IMR-90 (cell line): ENCODE measurements around the gene NPW. TPM values are rescaled to one million over a fixed set of nuclear protein-coding genes. Genes with fewer than 3 reads are reported as not detected.

Experiments
- ATAC-seq: fragments of 200-7000 bp; cut with Tn5 transposase; 2 replicates; pipeline ENCODE4 v1.9.1; 2020; ENCODE audit warnings: low read depth, mild to moderate bottlenecking, moderate library complexity
- BruUV-seq: library from RNA; stranded (reverse); fragments of 400-500 nt; replicated peaks from 2 replicates; lab custom pipeline; 2021; lab: Mats Ljungman, UMichigan
- CTCF ChIA-PET: fragments of 300-600 bp; formaldehyde crosslinking; extraction: SDS; loops from one replicate; lab custom pipeline; 2021; ENCODE audit warnings: antibody characterized with exemption; lab: Yijun Ruan, JAX
- POLR2A ChIA-PET: fragments of 300-600 bp; sonication (Branson Sonifier 250); formaldehyde crosslinking; loops from one replicate; lab custom pipeline; 2022; ENCODE audit warnings: antibody characterized with exemption; ENCODE audit not compliant: unreplicated experiment; lab: Charles Lee
- DNase-seq: peaks from one replicate; pipeline ENCODE4 v3.0.0; 2013
- H2AFZ ChIP-seq: replicated peaks from 2 replicates; pipeline ENCODE3; 2013; ENCODE audit warnings: low read length, mild to moderate bottlenecking; ENCODE audit not compliant: poor library complexity
- H2AK5ac ChIP-seq: 2 replicates; pipeline ENCODE4 v1.6.1; 2013; ENCODE audit warnings: low read depth, low read length, inconsistent platforms
- H2AK9ac ChIP-seq: replicated peaks from 2 replicates; pipeline ENCODE3; 2013; ENCODE audit warnings: mild to moderate bottlenecking, low read depth, low read length, moderate library complexity; ENCODE audit not compliant: poor library complexity
- H2BK120ac ChIP-seq: 2 replicates; pipeline ENCODE4 v1.6.1; 2013; ENCODE audit warnings: low read depth, low read length, inconsistent platforms
- H2BK15ac ChIP-seq: 3 replicates; pipeline ENCODE4 v1.6.1; 2013; ENCODE audit warnings: low read depth, low read length, inconsistent platforms
- H2BK20ac ChIP-seq: 2 replicates; pipeline ENCODE4 v1.6.1; 2013; ENCODE audit warnings: low read depth, mild to moderate bottlenecking, inconsistent platforms, low read length, moderate library complexity
- H2BK5ac ChIP-seq: 2 replicates; pipeline ENCODE4 v1.6.1; 2013; ENCODE audit warnings: mild to moderate bottlenecking, low read depth, low read length, inconsistent platforms; ENCODE audit not compliant: poor library complexity, severe bottlenecking
- H3K14ac ChIP-seq: replicated peaks from 2 replicates; pipeline ENCODE4 v1.6.1; 2013; ENCODE audit warnings: low read depth, low read length, inconsistent platforms
- H3K18ac ChIP-seq: 2 replicates; pipeline ENCODE4 v1.6.1; 2013; ENCODE audit warnings: low read depth, low read length, control low read depth
- H3K23ac ChIP-seq: 2 replicates; pipeline ENCODE4 v1.6.1; 2013; ENCODE audit warnings: low read depth, low read length, inconsistent platforms
- H3K27ac ChIP-seq: 2 replicates; pipeline ENCODE4 v1.5.1; 2013; ENCODE audit warnings: mild to moderate bottlenecking, control low read depth, low read length; ENCODE audit not compliant: insufficient read depth
- H3K27me3 ChIP-seq: 2 replicates; pipeline ENCODE4 v1.6.1; 2013; ENCODE audit warnings: low read length; ENCODE audit not compliant: control insufficient read depth, insufficient read depth
- H3K36me3 ChIP-seq: 2 replicates; pipeline ENCODE4 v1.6.1; 2013; ENCODE audit warnings: low read length, mixed read lengths; ENCODE audit not compliant: control insufficient read depth, insufficient read depth
- H3K4ac ChIP-seq: 2 replicates; pipeline ENCODE4 v1.6.1; 2013; ENCODE audit warnings: low read depth, low read length, inconsistent platforms
- H3K4me1 ChIP-seq: 2 replicates; pipeline ENCODE4 v1.6.1; 2013; ENCODE audit warnings: low read length, mixed read lengths; ENCODE audit not compliant: control insufficient read depth, insufficient read depth
- H3K4me2 ChIP-seq: 2 replicates; pipeline ENCODE4 v1.6.1; 2013; ENCODE audit warnings: low read depth, mild to moderate bottlenecking, control low read depth, low read length, moderate library complexity
- H3K4me3 ChIP-seq: 2 replicates; pipeline ENCODE4 v1.5.1; 2013; ENCODE audit warnings: low read depth, mild to moderate bottlenecking, control low read depth, low read length, moderate library complexity; ENCODE audit not compliant: insufficient read depth
- H3K56ac ChIP-seq: 2 replicates; pipeline ENCODE4 v1.6.1; 2013; ENCODE audit warnings: low read length, inconsistent platforms; ENCODE audit not compliant: insufficient read depth; ENCODE audit errors: extremely low read depth
- H3K79me1 ChIP-seq, 2 experiments: 2 replicates each; pipeline ENCODE4 v1.6.1; 2013; ENCODE audit warnings: low read length in 2 of 2, inconsistent platforms in 1 of 2, low read depth in 1 of 2
- H3K9ac ChIP-seq: 2 replicates; pipeline ENCODE4 v1.6.1; 2013; ENCODE audit warnings: low read depth, low read length, control low read depth
- H3K9me1 ChIP-seq: 2 replicates; pipeline ENCODE4 v1.6.1; 2013; ENCODE audit warnings: low read length, inconsistent platforms; ENCODE audit not compliant: insufficient read depth
- H3K9me3 ChIP-seq: 2 replicates; pipeline ENCODE4 v1.6.1; 2013; ENCODE audit warnings: low read length; ENCODE audit not compliant: control insufficient read depth, insufficient read depth
- H4K20me1 ChIP-seq: 2 replicates; pipeline ENCODE4 v1.6.1; 2013; ENCODE audit warnings: low read length, inconsistent platforms; ENCODE audit not compliant: insufficient read depth
- H4K5ac ChIP-seq: 2 replicates; pipeline ENCODE4 v1.6.1; 2013; ENCODE audit warnings: mild to moderate bottlenecking, low read depth, low read length, control low read depth
- H4K8ac ChIP-seq, 2 experiments: 2 replicates each; pipeline ENCODE4 v1.6.1; 2013; ENCODE audit warnings: low read depth in 2 of 2, low read length in 2 of 2, control low read depth in 1 of 2, inconsistent platforms in 1 of 2
- H4K91ac ChIP-seq: 2 replicates; pipeline ENCODE4 v1.6.1; 2013; ENCODE audit warnings: low read depth, low read length, inconsistent platforms; ENCODE audit not compliant: insufficient read depth
- BHLHE40 ChIP-seq: fragments of 150-350 bp; IDR thresholded peaks from 2 replicates; pipeline ENCODE4 v1.6.1; 2016; ENCODE audit warnings: mild to moderate bottlenecking, low read depth, low read length
- CEBPB ChIP-seq: IDR thresholded peaks from 2 replicates; pipeline ENCODE4 v1.6.1; 2012; ENCODE audit warnings: low read depth, low read length, improper control_type of control experiment
- MAFK ChIP-seq: IDR thresholded peaks from 2 replicates; pipeline ENCODE4 v1.6.1; 2012; ENCODE audit warnings: low read depth, low read length, improper control_type of control experiment
- MAZ ChIP-seq: IDR thresholded peaks from 2 replicates; pipeline ENCODE4 v1.6.1; 2012; ENCODE audit warnings: low read depth, mild to moderate bottlenecking, low read length, improper control_type of control experiment, moderate library complexity, borderline replicate concordance
- WGBS, 2 experiments: methylation state at CpG; one replicate each; pipeline versions ENCODE4 v1.1.5 to v1.1.7; 2013; ENCODE audit warnings: missing lambda C conversion rate in 2 of 2; ENCODE audit not compliant: insufficient read length in 1 of 2; ENCODE audit errors: extremely low coverage in 2 of 2; 5-methylcytosine and 5-hydroxymethylcytosine counted together
- dilution Hi-C: fragments of 300-500 bp; cut with HindIII; formaldehyde crosslinking; loops from one replicate; pipeline ENCODE4 v1.14.3; 2018; ENCODE audit warnings: low sequenced_read_pairs; ENCODE audit not compliant: unreplicated experiment
- in situ Hi-C: fragments of 300-500 bp; cut with MboI; formaldehyde crosslinking; loops from 3 replicates; pipeline ENCODE4 v1.14.3; 2019; ENCODE audit warnings: low sequenced_read_pairs, inconsistent platforms, mixed read lengths
- intact Hi-C: fragments of 100-400 bp; cut with micrococcal nuclease; formaldehyde crosslinking; loops from 2 replicates; pipeline ENCODE4 v1.10.0; 2022
- polyA plus RNA-seq, 3 experiments: library from polyadenylated mRNA; depleted of rRNA; stranded (reverse); fragments of >200 nt; gene quantifications; 2 replicates each; pipeline ENCODE4 v1.2.3, GENCODE V29; 2012; ENCODE audit warnings: low replicate concordance in 1 of 3
- total RNA-seq: library from RNA; depleted of rRNA; stranded (reverse); fragments of >200 nt; gene quantifications from 2 replicates; pipeline ENCODE4 v1.2.3, GENCODE V29; 2012
- TF ChIP-seq, protein P1 (sequence below): conservative IDR thresholded peaks from 2 replicates; pipeline ENCODE4 v1.5.1; 2012; ENCODE audit warnings: mild to moderate bottlenecking, low read depth, low read length, improper control_type of control experiment
- TF ChIP-seq, protein P2 (sequence below): fragments of 150-350 bp; IDR thresholded peaks from 2 replicates; pipeline ENCODE4 v1.6.1; 2017; ENCODE audit warnings: mild to moderate bottlenecking, antibody characterized with exemption, low read length, low read depth
- TF ChIP-seq, protein P3 (sequence below): fragments of 150-350 bp; IDR thresholded peaks from 2 replicates; pipeline ENCODE4 v1.6.1; 2016; ENCODE audit warnings: low read depth, mild to moderate bottlenecking, low read length, moderate library complexity, borderline replicate concordance

The NPW gene
- total and polyA plus RNA-seq, 2 of the 4 experiments (the other 2 are of a cell fraction), result 0.18 to 2.0 TPM

DNA sequence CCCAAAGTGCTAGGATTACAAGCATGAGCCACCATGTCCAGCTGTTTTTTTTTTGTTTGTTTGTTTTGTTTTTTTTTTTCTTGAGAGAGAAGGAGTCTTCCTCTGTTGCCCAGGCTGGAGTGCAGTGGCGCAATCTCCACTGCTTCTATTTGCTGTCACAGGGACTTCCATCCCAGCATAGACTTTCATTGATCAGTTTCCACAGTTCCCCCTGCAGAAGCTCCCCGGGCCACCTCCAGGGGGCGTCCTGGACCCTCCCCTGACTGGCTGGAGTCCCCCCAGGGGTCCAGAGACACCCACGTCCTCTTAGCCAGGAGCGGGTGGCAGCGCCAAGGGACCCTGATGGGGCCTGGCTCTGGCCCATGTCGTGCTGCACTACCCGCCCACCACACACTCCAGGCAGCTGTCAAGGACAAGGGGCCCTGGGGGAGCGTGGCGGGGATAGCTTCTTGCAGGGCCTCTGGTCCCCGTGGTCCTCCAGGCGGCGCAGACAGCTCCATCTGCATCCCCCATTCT lies 3.1 kb upstream of the NPW start:
- peaks cover 3% of the 10 kb centered on the region; the same call in 1 of the 2 replicates for H3K4me1 ChIP-seq
- 43% methylated on average over 6 of the region's 13 CpGs; no CpG with 5 or more reads in 1 of the 2 experiments for WGBS, 2 experiments
- ATAC-seq (no peak), DNase-seq (no peak)
- no peak overlapping the region for H4K5ac ChIP-seq
- no peak overlapping the region for H3K4me2 ChIP-seq
- H2BK5ac ChIP-seq, result no peak overlapping the region
- H2AK5ac ChIP-seq, result no peak overlapping the region
- H2AK9ac ChIP-seq, result no peak overlapping the region
- TF ChIP-seq, protein P1, sequence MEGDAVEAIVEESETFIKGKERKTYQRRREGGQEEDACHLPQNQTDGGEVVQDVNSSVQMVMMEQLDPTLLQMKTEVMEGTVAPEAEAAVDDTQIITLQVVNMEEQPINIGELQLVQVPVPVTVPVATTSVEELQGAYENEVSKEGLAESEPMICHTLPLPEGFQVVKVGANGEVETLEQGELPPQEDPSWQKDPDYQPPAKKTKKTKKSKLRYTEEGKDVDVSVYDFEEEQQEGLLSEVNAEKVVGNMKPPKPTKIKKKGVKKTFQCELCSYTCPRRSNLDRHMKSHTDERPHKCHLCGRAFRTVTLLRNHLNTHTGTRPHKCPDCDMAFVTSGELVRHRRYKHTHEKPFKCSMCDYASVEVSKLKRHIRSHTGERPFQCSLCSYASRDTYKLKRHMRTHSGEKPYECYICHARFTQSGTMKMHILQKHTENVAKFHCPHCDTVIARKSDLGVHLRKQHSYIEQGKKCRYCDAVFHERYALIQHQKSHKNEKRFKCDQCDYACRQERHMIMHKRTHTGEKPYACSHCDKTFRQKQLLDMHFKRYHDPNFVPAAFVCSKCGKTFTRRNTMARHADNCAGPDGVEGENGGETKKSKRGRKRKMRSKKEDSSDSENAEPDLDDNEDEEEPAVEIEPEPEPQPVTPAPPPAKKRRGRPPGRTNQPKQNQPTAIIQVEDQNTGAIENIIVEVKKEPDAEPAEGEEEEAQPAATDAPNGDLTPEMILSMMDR, result peak; percentile 32
- TF ChIP-seq MAZ (no peak), MAFK (no peak), CEBPB (peak; percentile 45; the same call in 1 of the 2 replicates), BHLHE40 (no peak)
- TF ChIP-seq, protein P2, sequence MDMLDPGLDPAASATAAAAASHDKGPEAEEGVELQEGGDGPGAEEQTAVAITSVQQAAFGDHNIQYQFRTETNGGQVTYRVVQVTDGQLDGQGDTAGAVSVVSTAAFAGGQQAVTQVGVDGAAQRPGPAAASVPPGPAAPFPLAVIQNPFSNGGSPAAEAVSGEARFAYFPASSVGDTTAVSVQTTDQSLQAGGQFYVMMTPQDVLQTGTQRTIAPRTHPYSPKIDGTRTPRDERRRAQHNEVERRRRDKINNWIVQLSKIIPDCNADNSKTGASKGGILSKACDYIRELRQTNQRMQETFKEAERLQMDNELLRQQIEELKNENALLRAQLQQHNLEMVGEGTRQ, result no peak
- TF ChIP-seq, protein P3, sequence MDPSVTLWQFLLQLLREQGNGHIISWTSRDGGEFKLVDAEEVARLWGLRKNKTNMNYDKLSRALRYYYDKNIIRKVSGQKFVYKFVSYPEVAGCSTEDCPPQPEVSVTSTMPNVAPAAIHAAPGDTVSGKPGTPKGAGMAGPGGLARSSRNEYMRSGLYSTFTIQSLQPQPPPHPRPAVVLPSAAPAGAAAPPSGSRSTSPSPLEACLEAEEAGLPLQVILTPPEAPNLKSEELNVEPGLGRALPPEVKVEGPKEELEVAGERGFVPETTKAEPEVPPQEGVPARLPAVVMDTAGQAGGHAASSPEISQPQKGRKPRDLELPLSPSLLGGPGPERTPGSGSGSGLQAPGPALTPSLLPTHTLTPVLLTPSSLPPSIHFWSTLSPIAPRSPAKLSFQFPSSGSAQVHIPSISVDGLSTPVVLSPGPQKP, result no peak
- dilution Hi-C loops, result no loop called here
- no peaks in the 10 kb centered on the region for H3K36me3 ChIP-seq
- H3K9me1 ChIP-seq, result peaks cover 6% of the 10 kb centered on the region
- no peak overlapping the region for H2BK120ac ChIP-seq
- H3K27ac ChIP-seq, result no peak overlapping the region
- H2BK15ac ChIP-seq, result no peak overlapping the region
- no peak overlapping the region for H3K14ac ChIP-seq
- no TSS peak for BruUV-seq
- H3K4ac ChIP-seq, result no peak overlapping the region
- in situ Hi-C loops, result no loop called here
- peak overlapping the region; percentile 33 for H2AFZ ChIP-seq
- no peak overlapping the region for H3K56ac ChIP-seq
- no peaks in the 10 kb centered on the region for H3K79me1 ChIP-seq
- peaks cover 18% of the 10 kb centered on the region; the same call in 1 of the 2 replicates for H3K27me3 ChIP-seq
- no peak overlapping the region for H3K18ac ChIP-seq
- H4K8ac ChIP-seq, result no peak overlapping the region
- intact Hi-C loops, result no loop called here
- CTCF ChIA-PET, result interaction anchor here (1.4 kb wide), 1 partner anchor 124 kb away, joined by 3 read pairs; no protein-coding TSS in a partner anchor
- H2BK20ac ChIP-seq, result no peak overlapping the region
- POLR2A ChIA-PET, result no interaction called here
- no peaks in the 10 kb centered on the region for H4K20me1 ChIP-seq
- no peak overlapping the region for H3K23ac ChIP-seq
- H3K9ac ChIP-seq, result no peak overlapping the region
- no peaks in the 10 kb centered on the region for H3K9me3 ChIP-seq
- no peak overlapping the region for H3K4me3 ChIP-seq
- H4K91ac ChIP-seq, result no peak overlapping the region
